ENCODE measurements around the gene FAM210A.

Gene FAM210A

GRCh38 chr18:13621886-13622619 is 104.3 kb downstream of the FAM210A start:
- DNase-seq (ENCODE audit: low read depth): no peak

GRCh38 chr18:13621446-13621849 is 104.9 kb downstream of the FAM210A start:
- no peak for DNase-seq (ENCODE audit: low read depth)

GRCh38 chr18:13620818-13621445 is 105.4 kb downstream of the FAM210A start:
- DNase-seq (ENCODE audit: low read depth): no peak

- no peak for DNase-seq (ENCODE audit: low read depth)
Observed at GRCh38 chr18:13620206-13620672, 106.1 kb downstream of the FAM210A start.

GRCh38 chr18:13619505-13620205 is 106.7 kb downstream of the FAM210A start:
- no peak for DNase-seq (ENCODE audit: low read depth)

GRCh38 chr18:13618760-13619438 is 107.5 kb downstream of the FAM210A start:
- no peak for DNase-seq (ENCODE audit: low read depth)

GRCh38 chr18:13617826-13618515 is 108.4 kb downstream of the FAM210A start:
- DNase-seq (ENCODE audit: low read depth): no peak

GRCh38 chr18:13616525-13617035 is 109.8 kb downstream of the FAM210A start:
- DNase-seq (ENCODE audit: low read depth): no peak

GRCh38 chr18:13616041-13616440 is 110.3 kb downstream of the FAM210A start:
- DNase-seq (ENCODE audit: low read depth): no peak

GRCh38 chr18:13615432-13615861 is 110.9 kb downstream of the FAM210A start:
- no peak for DNase-seq (ENCODE audit: low read depth)

GRCh38 chr18:13614641-13615288 is 111.6 kb downstream of the FAM210A start:
- DNase-seq (ENCODE audit: low read depth): no peak

GRCh38 chr18:13613591-13614501 is 112.5 kb downstream of the FAM210A start:
- no peak for DNase-seq (ENCODE audit: low read depth)

Measured in activated T-helper 9 cell treated with anti-CD3 and anti-CD28 coated beads, Interleukin-2, amount 50 U/mL, for 16 hours (primary cell).